ENCODE data around the gene OR11G2. TPM values are rescaled to one million over a fixed set of nuclear protein-coding genes. Genes with fewer than 3 reads are reported as not detected.
"Not testable (repeated sequence)": the region's sequence is repeated elsewhere in the genome, so short reads cannot be mapped to it uniquely, and the experiment has no call there.

Gene OR11G2
- total RNA-seq, 1 donor from 2014 or later = not detected

DNA sequence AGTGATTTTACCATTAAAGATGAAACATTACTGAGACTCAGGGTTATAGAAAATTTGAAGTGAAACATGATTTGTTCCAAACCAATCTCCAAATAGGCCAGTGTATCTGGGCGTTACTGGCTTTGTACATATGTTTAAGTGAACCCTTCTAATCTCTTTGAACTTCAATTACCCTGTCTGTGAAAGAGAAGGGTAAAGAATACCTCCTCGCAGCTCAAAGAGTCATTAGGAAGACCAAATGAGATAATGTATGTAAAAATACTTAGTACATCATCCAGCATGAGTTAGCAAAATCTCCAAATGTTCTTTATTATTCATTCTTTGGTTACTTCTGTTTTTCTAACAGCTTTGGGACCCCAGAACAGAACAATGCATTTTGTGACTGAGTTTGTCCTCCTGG is 32.7 kb downstream of the OR11G2 start, which contains the start of gene OR11H6:
Gene OR11H6 (plus strand): TSS at position 301 of the 400 bp plus-strand sequence. CDS start 0 bp downstream, at position 301.
- no peak for DNase-seq (ENCODE audit: low spot score)

GRCh38 chr14:20228681-20229080 is 38.0 kb downstream of the OR11G2 start, which contains the start of gene OR11H7:
Gene OR11H7 (plus strand): TSS chr14:20228981.
- DNase-seq (ENCODE audit: low spot score) = no peak

GRCh38 chr14:20235415-20235814 is 44.7 kb downstream of the OR11G2 start:
- DNase-seq (ENCODE audit: low spot score) = not testable (repeated sequence)

- no peak for DNase-seq (ENCODE audit: low spot score)
Measured at GRCh38 chr14:20247646-20248246, 57.0 kb downstream of the OR11G2 start.

Other genes starting within 250 kb of the OR11G2 start
- not detected for gene OR4K15, start 215.3 kb upstream of the OR11G2 start, total RNA-seq
- gene OR4Q2, start 188.7 kb upstream of the OR11G2 start, total RNA-seq = not detected
- not detected for gene OR4K14, start 171.6 kb upstream of the OR11G2 start, total RNA-seq
- not detected for gene OR4K13, start 154.9 kb upstream of the OR11G2 start, total RNA-seq
- not detected for gene OR4L1, start 130.9 kb upstream of the OR11G2 start, total RNA-seq
- not detected for gene OR4K17, start 80.2 kb upstream of the OR11G2 start, total RNA-seq
- gene OR4N5, start 52.1 kb upstream of the OR11G2 start, total RNA-seq = not detected
- gene OR11H6, start 32.8 kb downstream of the OR11G2 start, total RNA-seq = not detected
- gene OR11H7, start 38.1 kb downstream of the OR11G2 start, total RNA-seq = not detected
- gene OR11H4, start 48.4 kb downstream of the OR11G2 start, total RNA-seq = not detected
- gene TTC5, start 115.1 kb downstream of the OR11G2 start, total RNA-seq = 11.1 TPM
- 22.1 TPM for gene CCNB1IP1, start 142.4 kb downstream of the OR11G2 start, total RNA-seq
- 9.8 TPM for gene PARP2, start 152.7 kb downstream of the OR11G2 start, total RNA-seq
- 37.1 TPM for gene TEP1, start 222.6 kb downstream of the OR11G2 start, total RNA-seq
- gene KLHL33, start 245.3 kb downstream of the OR11G2 start, total RNA-seq = 0.35 TPM